Activated T-cell treated with anti-CD3 and anti-CD28 coated beads, Interleukin-2, amount 50 U/mL, for 48 hours (primary cell): ENCODE measurements around the gene TLE7.

ENCODE experiments used
- DNase-seq, 2 experiments: peaks; one replicate each; pipeline ENCODE4 v3.0.0-alpha.2; 2020

TLE7 gene

DNA sequence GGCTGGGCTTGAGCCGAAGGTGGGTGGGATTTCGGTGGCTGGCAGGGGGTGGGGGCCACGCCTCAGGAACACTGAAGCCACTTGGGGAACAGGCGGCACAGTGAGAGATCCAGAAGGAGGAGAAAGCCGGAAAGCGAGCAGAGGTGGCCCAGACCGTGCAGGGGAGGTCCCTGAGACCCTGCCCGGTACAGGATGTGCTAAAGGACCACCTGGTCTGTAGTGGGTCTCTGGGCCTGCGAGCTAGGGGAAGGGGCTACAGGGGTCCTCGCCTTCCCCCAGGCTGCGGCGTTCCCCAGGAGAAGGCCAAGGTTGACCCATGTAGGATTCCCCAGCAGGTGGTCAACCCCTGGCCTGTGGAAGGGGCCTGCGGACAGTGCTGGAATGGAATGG, at the start of gene TLE7:
Gene TLE7, minus strand, starts transcription at position 4 of the 390 bp plus-strand sequence. CDS start 8,730 bp downstream, outside the sequence.
- no peak for DNase-seq

DNA sequence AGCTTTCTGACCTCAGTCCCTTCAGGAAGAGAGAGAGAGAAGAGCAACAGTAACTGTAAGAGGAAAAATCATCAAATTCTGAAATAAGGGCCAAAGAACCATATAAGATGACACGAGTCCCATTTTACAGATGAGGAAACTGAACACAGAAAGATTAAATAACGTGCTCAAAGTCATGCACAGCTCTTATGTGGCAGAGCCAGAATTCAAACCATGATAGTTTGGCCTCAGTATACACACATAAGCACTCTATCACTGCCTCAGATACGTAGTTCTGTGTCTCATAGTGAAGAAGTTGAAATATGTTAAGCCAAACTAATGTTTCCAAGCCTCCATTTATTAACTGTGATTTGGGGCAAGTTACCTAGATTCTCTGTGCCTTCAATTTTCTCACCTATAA, 49.2 kb upstream of the TLE7 start:
- no peak for DNase-seq

DNA sequence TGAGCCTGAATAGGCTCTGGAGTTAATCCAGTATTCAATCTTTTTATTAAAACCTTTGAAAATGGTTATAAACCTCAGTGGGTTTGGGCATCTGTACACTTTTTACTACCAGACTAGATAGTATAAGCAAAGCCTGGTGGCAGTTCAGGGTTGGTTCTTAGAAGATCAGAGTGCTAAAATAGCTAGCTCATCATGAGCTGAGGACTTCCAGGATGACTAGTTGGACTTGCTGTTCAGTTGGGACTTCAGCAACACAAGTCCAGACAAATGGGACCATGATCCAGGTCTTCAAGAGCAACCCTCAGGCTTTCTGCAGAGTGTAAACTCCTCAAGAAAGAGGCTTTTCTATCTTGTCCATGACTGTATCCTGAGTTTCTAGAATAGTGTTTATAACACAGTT, 48.5 kb upstream of the TLE7 start:
- no peak for DNase-seq

DNA sequence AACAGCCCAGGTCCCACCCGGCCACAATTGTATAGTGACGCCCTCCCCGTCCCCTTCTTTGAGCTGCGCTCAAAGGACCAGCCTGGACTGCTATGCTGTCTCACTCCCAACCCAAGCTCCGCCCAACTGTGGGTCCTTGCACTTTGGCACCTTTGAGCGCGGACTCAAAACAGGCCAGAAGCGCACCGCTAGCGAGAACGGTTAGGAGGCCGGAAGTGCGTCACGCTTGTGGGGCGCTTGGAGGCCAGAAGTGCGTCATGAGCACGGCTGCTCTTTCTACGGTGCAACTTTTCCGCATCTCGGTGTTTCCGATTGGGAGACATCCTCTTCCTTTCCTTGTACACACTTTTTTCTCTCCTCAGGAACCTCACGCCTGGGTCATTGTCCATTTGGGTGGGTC, 47.3 kb upstream of the TLE7 start, which contains the start of gene ZNF19:
Gene ZNF19, minus strand, starts transcription at position 203 of the 400 bp plus-strand sequence. CDS start 7,210 bp downstream, outside the sequence.
- no peak for DNase-seq

DNA sequence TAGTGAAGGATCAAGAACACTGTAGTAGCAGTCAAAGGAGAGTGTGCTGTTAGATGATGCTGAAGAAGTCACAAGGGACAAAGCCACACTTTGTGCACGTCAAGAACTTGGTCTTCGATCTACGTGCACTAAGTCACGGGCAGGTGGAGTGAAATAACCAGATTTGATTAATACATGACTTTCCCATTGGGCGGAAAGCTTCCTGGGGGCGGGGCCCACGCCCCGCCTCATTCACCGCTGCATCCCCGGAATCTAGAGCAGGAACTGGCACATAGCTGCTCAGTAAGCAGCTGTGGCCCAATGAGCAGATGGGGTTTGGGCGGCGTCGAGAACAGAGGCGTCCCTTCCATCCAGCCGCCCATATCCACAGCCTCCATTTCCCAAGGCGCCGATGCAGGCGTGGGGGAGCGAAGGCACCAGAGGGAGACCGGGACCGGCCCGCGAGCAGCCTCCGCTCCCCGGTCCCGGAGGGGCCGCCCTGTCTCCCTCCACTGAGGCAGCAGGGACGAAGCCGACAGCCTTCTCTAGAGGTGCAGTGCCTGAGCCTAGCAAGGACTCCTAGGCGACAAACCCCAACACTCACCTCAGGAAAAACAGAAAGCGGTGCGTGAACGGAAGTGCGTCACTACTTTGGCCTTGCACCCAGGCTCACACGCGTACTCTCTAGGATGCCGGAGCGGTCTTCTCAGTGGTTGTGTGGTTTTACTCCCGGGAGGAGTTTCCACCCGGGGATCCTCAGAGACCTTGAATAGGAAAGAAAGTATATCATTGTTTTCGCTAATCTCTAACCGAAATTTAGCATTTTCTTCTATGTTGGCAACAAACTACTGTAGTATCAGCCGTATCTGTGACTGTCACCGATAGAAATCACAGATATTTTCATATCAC, 42.4 kb upstream of the TLE7 start:
- peak; percentile 83 to 85 for DNase-seq

DNA sequence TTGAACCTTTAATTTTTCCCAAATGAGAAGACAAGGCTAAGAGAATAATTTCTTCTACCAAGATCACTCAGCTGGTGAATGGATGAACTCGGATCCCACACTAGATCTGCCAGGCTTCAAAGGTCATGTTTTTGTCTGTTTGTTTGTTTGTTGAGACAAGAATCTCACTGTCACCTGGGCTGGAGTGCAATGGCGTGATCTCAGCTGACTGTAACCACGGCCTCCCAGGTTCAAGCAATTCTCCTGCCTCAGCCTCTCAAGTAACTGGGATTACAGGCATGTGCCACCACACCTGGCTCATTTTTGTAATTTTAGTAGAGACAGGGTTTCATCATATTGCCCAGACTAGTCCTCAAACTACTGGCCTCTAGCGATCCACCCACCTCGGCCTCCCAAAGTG, 40.7 kb upstream of the TLE7 start:
- no peak for DNase-seq

DNA sequence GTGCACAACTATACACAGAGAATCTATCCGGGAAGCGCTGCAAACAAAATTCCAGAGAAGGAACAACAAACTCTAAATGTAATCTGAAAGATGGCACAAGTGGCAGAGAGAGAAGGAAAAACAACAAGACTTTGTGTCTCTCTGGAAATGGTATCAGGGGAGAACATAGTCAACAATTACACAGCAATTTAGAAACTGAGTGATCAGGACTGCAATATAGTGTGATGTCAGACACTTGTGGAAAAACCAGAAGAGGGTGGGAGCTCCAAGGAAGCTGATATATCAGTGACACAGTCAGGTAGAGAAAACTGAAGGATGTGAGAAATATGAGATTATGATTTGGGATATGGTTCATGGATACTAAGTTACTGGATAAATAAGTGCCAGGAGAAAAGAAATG, 39.1 kb upstream of the TLE7 start:
- no peak for DNase-seq

DNA sequence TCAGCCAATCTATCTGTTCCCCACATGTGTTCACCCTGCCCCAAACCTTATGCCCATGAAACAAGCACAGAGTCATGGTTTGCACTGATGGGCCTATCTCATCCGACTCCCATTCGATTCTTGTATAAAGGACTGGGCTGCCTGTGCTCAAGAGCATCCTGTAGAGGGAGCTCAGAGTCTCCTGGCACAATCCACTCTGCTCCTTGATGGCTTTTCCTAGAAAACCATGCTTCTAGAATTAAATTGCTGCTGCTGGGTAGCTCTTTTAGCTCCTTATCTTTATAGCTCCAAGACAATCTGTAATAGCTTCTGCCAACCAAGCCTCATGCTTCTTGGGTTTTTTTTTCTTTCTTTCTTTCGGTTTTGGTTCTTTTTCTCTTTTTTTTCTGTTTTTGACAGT, 37.6 kb upstream of the TLE7 start:
- DNase-seq: no peak

DNA sequence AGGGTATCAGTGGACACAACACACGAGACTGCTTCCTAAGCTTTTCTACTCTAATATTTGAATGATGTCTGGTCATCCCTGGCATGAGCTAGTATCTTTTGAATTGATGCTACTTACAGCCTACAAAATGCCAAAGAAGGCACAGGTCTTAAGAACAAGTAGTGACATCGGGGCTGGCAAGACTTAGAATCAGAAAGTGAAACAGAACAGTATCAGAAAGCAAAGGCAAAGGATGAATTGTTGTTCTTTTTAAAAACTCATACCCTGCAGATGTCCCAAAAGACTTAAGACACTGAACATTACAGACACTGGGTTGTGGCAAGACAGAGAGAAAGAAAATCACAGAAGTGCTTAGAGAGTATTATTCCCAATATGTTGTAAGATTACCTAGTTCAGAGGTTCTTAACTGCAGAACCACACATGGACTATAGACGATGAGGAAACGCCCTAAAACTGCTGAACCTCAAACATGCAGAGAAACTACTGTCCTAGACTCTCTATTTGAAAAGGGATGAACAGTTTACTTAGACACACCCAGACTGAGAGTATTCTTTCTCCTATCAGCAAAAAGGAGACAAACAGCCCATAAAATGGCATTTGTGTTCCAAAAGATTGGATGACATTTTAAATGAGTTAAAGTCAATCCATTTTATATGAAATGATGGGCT, 34.7 kb upstream of the TLE7 start:
- DNase-seq: no peak

DNA sequence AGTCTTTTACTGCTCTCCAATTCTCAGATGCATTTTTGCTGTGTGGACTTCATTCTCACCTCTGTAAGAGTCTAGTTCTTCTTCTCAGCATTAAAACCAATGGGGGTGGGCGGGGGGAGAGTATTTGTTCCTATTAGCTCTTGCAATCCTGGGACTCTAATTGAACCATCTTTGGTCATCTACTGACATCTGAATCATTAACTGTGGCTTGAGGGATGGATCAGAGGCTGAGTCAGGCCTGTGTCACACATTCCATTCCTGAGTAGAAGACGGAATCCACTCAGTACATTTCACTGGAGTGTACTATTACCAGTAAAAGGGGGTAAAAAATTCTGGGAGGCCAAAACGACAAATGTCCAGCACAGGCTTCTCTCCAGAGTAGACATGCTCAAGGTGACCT, 33.0 kb upstream of the TLE7 start:
- no peak for DNase-seq

DNA sequence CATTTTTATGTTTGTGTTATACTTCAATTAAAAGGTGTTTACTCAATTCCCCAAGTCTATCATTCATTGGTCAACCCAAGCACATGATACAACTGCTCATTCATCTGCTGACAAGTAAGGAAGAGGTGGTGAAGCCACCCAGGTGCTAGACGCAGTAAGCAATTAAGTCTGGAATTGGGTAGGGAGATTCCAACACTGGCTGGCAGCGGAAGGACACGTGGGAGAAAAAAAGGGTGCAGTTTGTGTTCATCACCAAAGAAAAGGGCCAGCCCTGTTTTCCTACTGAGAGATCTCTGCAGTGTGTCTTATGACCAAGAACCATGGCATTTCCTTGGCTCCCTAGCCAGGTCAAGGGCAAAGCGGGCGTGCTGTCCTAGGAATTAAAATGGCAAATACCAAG, 32.0 kb upstream of the TLE7 start:
- DNase-seq: no peak

DNA sequence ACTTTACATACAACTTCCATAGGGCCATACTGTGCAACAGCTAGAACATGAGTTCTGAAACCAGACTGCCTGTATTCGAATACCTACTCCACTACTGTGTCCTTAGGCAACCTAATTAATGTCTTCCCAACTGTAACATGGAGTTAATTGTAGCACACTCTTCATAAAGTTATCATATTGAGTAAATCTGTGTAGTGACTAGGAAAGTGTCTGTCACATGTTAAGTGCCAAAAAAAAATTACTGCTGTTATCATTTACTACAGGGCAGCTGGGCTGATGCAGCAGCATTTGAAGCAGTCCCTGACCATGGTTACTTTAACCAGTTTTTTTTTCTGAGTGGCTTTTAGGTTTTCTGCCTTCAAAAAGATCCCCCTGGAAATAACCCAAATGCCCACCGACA, 31.1 kb upstream of the TLE7 start:
- no peak for DNase-seq

DNA sequence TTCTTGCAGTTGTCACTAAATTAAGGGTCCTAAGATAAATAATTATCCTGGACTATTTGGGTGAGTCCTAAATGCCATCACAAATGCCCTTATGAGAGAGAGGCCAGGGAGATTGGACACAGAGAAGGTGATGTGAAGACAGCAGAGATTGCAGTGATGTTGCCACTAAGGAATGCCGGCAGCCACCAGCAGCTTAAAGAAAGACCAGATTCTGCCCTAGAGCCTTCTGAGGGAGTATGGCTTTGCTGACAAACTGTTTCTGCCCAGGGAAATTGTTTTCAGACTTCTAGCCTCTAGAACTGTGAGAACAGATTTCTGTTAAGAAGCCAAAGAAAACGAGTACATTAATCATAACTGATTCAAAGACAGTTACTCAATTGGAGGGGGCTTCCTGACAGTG, 30.2 kb upstream of the TLE7 start:
- no peak for DNase-seq

DNA sequence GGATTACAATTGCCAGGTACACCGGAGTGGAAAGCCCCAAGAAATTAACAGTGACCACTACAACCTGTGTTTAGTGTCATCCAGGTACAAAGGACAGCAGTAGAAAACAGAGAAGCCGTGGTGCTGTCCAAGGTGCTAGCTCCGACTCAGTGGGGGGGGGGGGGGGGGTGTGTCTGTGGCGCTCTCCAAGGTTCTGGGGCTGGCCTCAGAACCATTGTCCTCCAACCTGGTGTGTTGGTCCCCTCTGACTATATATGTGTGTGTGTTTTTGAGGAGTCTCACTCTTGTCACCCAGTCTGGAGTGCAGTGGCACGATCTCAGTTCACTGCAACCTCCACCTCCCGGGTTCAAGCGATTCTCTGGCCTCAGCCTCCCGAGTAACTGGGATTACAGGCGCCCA, 26.0 kb upstream of the TLE7 start:
- peak; percentile 28 to 39 for DNase-seq

DNA sequence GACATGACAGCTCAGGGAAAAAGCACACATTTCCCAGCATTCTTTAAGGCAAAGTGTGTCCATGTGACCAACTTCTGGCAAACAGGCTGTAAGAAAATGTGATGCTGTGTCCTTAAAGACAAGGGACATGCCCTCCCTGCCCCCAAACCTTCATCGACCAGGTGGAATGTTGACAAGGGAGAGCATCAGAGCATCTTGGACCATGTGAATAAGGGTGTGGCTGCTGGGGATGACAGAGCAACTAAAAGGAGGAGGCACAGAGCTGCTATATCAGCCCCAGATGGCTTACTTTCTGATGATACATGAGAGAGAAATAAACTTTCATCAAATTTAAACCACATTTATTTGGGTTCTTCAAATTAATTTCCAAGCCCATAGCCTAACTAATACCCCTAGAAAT, 22.4 kb upstream of the TLE7 start:
- no peak for DNase-seq

DNA sequence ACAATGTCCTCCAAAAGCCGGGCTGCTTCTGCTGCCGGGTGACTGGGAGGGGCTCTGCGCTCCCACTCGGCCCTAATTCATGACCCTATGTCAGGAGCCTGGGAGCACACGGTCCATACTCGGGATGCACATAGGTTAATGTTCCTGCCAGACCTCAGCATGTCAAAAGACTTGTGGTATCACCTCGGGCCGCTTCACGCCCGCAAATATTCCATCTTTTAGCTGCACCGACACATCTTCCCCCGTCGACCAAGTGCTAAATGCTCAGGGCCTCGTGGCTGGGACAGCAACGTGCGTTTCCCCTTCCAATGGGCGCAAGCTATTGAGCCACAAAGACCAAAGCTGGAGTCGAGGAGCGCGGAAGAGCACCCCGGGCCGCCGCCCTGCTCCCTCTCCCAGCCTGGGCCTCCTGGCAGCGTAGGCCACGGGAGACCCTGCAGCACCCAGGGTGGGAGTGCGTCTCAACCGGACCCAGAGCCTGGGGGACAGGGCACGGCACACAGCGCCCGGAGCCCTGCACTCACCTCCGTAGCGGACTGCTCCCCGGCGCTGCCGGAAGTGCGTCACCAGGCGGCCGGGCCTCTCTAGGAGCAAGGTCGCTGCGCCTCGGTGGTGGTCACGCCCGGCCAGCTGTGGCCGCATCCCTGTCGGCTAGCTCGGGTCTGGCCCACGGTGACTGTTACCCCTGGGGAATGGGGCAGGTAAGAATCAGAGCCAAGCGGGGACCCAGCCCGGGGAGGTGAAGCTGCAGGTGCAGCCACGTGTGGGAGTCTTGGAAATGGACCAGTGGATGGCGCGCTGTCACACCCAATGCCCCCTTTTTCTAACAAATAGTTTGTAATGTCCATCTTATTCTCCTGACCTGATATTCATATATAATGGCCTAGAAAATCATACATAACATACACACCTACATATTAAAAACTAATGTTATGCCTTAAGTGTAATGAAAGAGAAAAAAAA, 20.1 kb upstream of the TLE7 start, which contains the start of gene ZNF23:
Gene ZNF23, minus strand, starts transcription at position 562 of the 963 bp plus-strand sequence. CDS start 5,451 bp downstream, outside the sequence.
- DNase-seq: peak; percentile 83 to 88

DNA sequence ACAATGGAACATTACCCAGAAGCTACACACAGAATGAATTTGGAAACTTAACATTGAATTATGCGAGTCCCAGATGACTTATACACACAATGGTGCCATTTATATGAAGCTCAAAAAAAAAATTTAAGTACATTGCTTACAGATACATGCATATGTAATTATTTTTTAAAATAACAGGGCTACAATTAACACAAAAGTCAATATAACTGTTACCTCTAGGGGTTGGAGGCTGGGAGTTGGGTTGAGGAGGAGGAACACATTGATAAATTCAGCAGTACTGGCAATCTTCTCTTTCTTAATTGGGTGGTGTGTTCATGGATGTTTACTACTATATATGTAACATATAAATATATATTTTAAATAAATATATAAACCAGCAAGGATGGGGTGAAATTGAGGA, 19.1 kb upstream of the TLE7 start:
- DNase-seq: no peak

DNA sequence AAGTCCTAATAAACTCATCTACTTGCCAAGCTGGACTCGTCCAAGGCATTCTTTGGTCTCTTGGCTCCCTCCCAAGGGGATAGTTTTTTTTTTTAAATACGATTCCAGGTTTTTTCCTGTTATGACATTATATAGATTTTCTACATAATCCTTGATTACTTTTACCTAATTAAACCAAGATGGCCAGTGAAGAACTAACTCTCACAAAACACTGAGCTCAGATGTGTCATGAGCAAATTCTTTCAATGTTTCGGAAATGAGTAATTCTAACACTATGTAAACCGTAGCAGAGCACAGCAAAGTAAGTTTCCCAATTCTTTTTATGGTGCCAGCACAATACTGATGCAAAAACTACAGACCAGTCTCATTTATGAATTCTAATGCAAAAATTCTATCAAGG, 18.4 kb upstream of the TLE7 start:
- no peak for DNase-seq

DNA sequence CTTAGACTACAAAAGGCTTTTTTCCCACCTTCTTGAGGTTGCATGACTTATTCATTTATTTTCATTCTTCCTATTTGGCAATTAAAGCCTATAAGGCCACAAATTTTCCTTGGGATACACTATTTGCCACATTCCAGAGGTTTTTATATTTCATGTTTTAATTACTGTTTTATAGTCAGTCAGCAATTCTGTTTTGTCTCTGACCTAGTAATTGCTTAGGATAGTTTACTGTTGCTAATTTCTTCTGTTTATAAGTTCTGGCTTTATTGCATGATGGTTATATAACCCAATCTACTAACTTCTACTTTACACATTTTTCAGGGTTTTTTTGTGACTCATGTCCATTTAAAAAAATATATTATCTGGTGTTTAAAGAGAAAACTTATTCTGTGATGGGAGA, 17.7 kb upstream of the TLE7 start:
- DNase-seq: no peak

DNA sequence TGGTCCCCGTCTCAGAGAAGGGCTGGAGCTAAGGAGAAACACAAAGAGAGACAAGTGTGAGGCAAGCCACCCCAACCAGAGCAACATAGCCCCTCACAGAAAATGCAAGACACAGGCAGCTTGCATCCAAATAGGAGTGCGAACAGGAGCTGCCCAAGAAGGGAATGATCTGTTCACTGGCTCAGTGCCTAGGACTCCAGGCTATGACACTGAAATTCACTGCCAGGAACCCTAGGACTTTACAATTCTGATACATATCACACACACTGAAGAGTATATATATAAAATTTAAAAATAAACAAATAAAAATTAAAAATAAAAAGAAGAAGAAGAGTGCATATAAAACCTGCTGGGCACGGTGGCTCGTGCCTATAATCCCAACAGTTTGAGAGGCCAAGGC, 14.9 kb upstream of the TLE7 start:
- DNase-seq: no peak

DNA sequence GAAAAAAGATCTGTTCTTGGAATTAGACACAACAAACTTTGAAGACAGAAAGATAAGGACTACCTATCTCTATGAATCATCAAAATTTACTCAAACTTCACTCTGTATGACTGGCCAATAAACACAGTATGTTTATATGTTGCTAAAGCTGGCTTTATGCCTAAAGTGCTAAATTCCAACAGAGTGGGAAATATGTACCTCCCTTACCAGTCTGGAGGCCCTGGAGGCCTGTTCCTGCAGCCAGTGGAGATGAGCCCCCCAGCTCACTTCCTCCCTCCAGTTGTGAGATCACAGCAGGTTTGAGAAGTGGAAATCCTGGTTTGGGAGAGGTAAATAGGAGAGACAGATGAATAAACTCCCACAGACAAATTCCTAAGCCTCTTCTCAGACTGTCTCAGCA, 11.2 kb upstream of the TLE7 start:
- DNase-seq: no peak

DNA sequence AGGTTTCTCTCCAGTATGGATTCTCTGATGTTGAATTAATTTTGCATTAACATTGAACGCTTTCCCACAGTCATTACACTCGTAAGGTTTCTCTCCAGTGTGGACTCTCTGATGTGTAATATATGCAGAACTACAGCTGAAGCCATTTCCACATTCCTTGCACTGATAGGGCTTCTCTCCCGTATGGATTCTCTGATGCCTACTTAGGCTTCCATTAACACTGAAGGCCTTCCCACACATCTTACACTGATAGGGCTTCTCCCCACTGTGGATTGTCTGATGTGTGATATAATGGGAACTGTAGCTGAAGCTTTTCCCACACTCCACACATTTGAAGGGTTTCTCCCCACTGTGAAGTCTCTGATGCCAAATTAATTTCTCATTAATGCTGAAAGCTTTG, 7.2 kb upstream of the TLE7 start:
- DNase-seq: no peak

DNA sequence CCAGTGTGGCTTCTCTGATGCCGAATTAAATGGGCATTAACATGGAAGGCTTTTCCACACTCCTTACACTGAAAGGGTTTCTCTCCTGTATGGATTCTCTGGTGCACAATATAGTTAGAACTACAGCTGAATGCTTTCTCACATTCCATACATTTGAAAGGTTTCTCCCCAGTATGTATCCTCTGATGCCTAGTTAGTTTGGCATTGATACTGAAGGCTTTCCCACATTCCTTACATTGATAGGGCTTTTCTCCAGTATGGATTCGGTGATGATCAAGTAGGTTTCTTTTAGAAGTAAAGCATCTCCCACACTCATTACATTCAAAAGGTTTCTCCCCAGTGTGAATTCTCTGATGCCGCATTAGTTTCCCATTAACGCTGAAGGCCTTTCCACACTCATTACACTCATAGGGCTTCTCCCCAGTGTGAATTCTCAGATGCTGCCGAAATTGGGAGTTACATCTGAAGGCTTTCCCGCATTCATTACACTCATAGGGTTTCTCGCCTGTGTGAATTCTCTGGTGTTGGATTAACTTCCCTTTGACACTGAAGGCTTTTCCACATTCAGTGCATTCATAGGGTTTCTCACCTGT, 6.5 kb upstream of the TLE7 start:
- DNase-seq: no peak
